Measurements from ENCODE around the gene PLEKHB1. TPM values are rescaled to one million over a fixed set of nuclear protein-coding genes. Genes with fewer than 3 reads are reported as not detected.
"Not testable (repeated sequence)": the region's sequence is repeated elsewhere in the genome, so short reads cannot be mapped to it uniquely, and the experiment has no call there.

PLEKHB1 gene
- total and polyA plus RNA-seq, 2 experiments from 2014 or later: not detected

DNA sequence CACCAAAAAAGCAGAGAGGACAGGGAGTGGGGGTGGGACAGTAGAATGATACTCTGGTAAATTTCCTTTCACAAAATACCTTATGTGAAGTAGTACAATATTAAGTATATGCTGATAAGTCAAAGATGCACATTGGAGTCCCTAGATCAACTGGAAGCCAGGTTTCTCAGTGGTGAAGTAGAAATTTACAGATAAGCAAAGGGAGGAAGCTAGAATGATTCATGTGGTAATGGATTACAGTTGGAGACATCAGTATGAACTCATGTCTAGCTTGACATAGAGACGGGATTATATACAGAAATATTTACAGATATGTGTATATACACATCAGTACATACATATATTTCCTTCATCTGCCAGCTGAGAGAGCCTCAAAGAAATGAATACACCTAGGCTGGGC is 21.5 kb downstream of the PLEKHB1 start:
- no peak for DNase-seq
- in situ Hi-C loops (cut with MboI): no loop called here
- no peak overlapping the region for H3K9ac ChIP-seq
- H3K79me2 ChIP-seq (ENCODE audit: insufficient read depth): no peaks in the 10 kb centered on the region
- no peaks in the 10 kb centered on the region for H3K36me3 ChIP-seq (ENCODE audit: low read depth)
- H3K4me3 ChIP-seq: no peak overlapping the region
- peaks cover 13% of the 10 kb centered on the region; the same call in 1 of the 2 replicates for H3F3A ChIP-seq (ENCODE audit: insufficient read depth)
- H3K9me2 ChIP-seq (ENCODE audit: insufficient read depth): no peaks in the 10 kb centered on the region
- H2AFZ ChIP-seq: no peak overlapping the region
- no peaks in the 10 kb centered on the region for H3K4me1 ChIP-seq (ENCODE audit: insufficient read depth)
- H3K27ac ChIP-seq: no peak overlapping the region
- no peaks in the 10 kb centered on the region for H3K9me3 ChIP-seq (ENCODE audit: low read depth)
- 56 to 66% methylated on average over 1 of the region's 1 CpG for WGBS, 2 experiments (ENCODE audit: low coverage in 1 of 2, low lambda C conversion rate in 2 of 2, missing lambda C conversion rate in 2 of 2)
- no peaks in the 10 kb centered on the region for H4K20me1 ChIP-seq (ENCODE audit: insufficient read depth)
- TF ChIP-seq EZH2phosphoT487 (IDR thresholded peaks at IDR 0.05; ENCODE audit: insufficient read depth, low read depth) (no peak), EZH2 (IDR thresholded peaks at IDR 0.05; ENCODE audit: insufficient read depth, poor library complexity, severe bottlenecking) (no peak)
- no peak overlapping the region for H3K4me2 ChIP-seq (ENCODE audit: unreplicated experiment)
- H3K27me3 ChIP-seq (replicated peaks; ENCODE audit: insufficient read depth): no peaks in the 10 kb centered on the region

DNA sequence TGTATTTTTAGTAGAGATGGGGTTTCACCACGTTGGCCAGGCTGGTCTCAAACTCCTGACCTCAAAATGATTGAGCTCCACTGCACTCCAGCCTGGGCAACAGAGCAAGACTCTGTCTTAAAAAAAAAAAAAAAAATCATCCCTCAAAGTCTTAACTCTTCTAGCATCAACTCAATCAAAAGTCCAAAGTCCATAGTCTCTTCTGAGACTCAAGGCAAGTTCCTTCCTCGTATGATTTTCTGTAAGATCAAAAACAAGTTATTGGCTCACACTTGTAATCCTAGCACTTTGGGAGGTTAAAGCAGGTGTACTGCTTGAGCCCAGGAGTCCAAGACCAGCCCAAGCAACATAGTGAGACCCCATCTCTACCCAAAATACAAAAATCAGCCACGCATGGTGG is 24.4 kb downstream of the PLEKHB1 start:
- H3K4me2 ChIP-seq (ENCODE audit: unreplicated experiment): no peak overlapping the region
- no peak overlapping the region for H2AFZ ChIP-seq
- H3K36me3 ChIP-seq (ENCODE audit: low read depth): no peaks in the 10 kb centered on the region
- no peaks in the 10 kb centered on the region for H3K27me3 ChIP-seq (replicated peaks; ENCODE audit: insufficient read depth)
- no peaks in the 10 kb centered on the region for H3K4me1 ChIP-seq (ENCODE audit: insufficient read depth)
- no peak overlapping the region for H3K27ac ChIP-seq
- no peak for DNase-seq
- H3K9me3 ChIP-seq (ENCODE audit: low read depth): no peaks in the 10 kb centered on the region
- WGBS, 2 experiments (ENCODE audit: low coverage in 1 of 2, low lambda C conversion rate in 2 of 2, missing lambda C conversion rate in 2 of 2): 83 to 84% methylated on average over 3 of the region's 3 CpGs
- no peaks in the 10 kb centered on the region for H3K9me2 ChIP-seq (ENCODE audit: insufficient read depth)
- TF ChIP-seq EZH2 (IDR thresholded peaks at IDR 0.05; ENCODE audit: insufficient read depth, poor library complexity, severe bottlenecking) (no peak), EZH2phosphoT487 (IDR thresholded peaks at IDR 0.05; ENCODE audit: insufficient read depth, low read depth) (no peak)
- in situ Hi-C loops (cut with MboI): no loop called here
- H3K79me2 ChIP-seq (ENCODE audit: insufficient read depth): no peaks in the 10 kb centered on the region
- H3K4me3 ChIP-seq: no peak overlapping the region
- H4K20me1 ChIP-seq (ENCODE audit: insufficient read depth): no peaks in the 10 kb centered on the region
- H3K9ac ChIP-seq: no peak overlapping the region
- H3F3A ChIP-seq (ENCODE audit: insufficient read depth): peaks cover 12% of the 10 kb centered on the region; the same call in 1 of the 2 replicates

DNA sequence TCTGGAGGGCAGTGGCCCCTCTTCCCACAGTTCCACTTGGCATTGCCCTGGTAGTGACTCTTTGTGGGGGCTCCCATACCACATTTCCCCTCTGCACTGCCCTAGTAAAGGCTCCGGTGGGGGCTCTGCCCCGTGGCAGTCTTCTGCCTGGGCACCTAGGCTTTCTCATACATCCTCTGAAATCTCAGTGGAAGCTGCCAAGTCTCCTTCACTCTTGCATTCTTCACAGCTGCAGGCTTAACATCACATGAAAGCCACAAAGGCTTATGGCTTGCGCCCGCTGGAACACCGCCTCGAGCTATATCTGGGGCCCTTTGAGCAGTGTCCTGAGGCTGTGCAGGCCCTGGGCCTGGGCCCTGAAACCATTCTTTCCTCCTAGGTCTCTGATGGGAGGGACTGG is 25.3 kb downstream of the PLEKHB1 start:
- H3K9me2 ChIP-seq (ENCODE audit: insufficient read depth): no peaks in the 10 kb centered on the region
- H4K20me1 ChIP-seq (ENCODE audit: insufficient read depth): no peaks in the 10 kb centered on the region
- 85 to 86% methylated on average over 6 of the region's 6 CpGs for WGBS, 2 experiments (ENCODE audit: low coverage in 1 of 2, low lambda C conversion rate in 2 of 2, missing lambda C conversion rate in 2 of 2)
- H3K27ac ChIP-seq: no peak overlapping the region
- TF ChIP-seq EZH2phosphoT487 (IDR thresholded peaks at IDR 0.05; ENCODE audit: insufficient read depth, low read depth): no peak
- no peak for TF ChIP-seq EZH2 (IDR thresholded peaks at IDR 0.05; ENCODE audit: insufficient read depth, poor library complexity, severe bottlenecking)
- H3K79me2 ChIP-seq (ENCODE audit: insufficient read depth): no peaks in the 10 kb centered on the region
- H3K9me3 ChIP-seq (ENCODE audit: low read depth): no peaks in the 10 kb centered on the region
- no peak overlapping the region for H2AFZ ChIP-seq
- H3K4me3 ChIP-seq: no peak overlapping the region
- H3K4me2 ChIP-seq (ENCODE audit: unreplicated experiment): no peak overlapping the region
- H3K27me3 ChIP-seq (replicated peaks; ENCODE audit: insufficient read depth): no peaks in the 10 kb centered on the region
- peaks cover 5% of the 10 kb centered on the region; the same call in 1 of the 2 replicates for H3K36me3 ChIP-seq (ENCODE audit: low read depth)
- H3F3A ChIP-seq (ENCODE audit: insufficient read depth): peaks cover 12% of the 10 kb centered on the region; the same call in 1 of the 2 replicates
- no peak overlapping the region for H3K9ac ChIP-seq
- in situ Hi-C loops (cut with MboI): no loop called here
- DNase-seq: no peak
- no peaks in the 10 kb centered on the region for H3K4me1 ChIP-seq (ENCODE audit: insufficient read depth)

DNA sequence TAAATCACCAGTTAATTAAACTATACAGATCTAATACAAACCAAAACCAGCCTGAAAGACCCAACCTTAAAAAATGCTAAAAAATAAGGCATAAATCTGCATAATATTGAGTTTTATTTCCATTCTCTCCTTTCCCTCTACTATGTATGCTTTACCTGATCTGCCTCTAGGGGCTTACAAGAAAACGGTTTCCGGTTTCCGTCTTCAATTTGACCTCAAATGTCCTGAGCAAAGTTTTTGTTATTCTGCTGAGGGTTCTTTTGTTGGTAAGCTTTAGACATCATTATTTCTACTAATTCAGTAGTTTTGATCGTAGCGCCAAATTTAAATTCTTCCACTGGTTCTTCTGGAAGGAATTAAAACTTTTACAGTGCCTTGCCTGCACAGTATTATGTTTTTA is 30.2 kb downstream of the PLEKHB1 start:
- DNase-seq; H3K4me1 ChIP-seq (ENCODE audit: insufficient read depth); H3K9me2 ChIP-seq (ENCODE audit: insufficient read depth); H3K9ac ChIP-seq; H3K79me2 ChIP-seq (ENCODE audit: insufficient read depth); H3K27me3 ChIP-seq (replicated peaks; ENCODE audit: insufficient read depth); H3K9me3 ChIP-seq (ENCODE audit: low read depth); in situ Hi-C loops (cut with MboI); H3K4me3 ChIP-seq; H3K4me2 ChIP-seq (ENCODE audit: unreplicated experiment); H4K20me1 ChIP-seq (ENCODE audit: insufficient read depth); H3K27ac ChIP-seq; H2AFZ ChIP-seq; H3F3A ChIP-seq (ENCODE audit: insufficient read depth): not testable (repeated sequence)
- WGBS, 2 experiments (ENCODE audit: low coverage in 1 of 2, low lambda C conversion rate in 2 of 2, missing lambda C conversion rate in 2 of 2): 98 to 99% methylated on average over 5 of the region's 5 CpGs
- H3K36me3 ChIP-seq (ENCODE audit: low read depth): peaks cover 37% of the 10 kb centered on the region; the same call in 1 of the 2 replicates

GRCh38 chr11:73680687-73681086 is 34.3 kb downstream of the PLEKHB1 start:
- H3K27me3 ChIP-seq (replicated peaks; ENCODE audit: insufficient read depth): no peaks in the 10 kb centered on the region
- no peaks in the 10 kb centered on the region for H3K9me3 ChIP-seq (ENCODE audit: low read depth)
- H2AFZ ChIP-seq: no peak overlapping the region
- H3K27ac ChIP-seq: no peak overlapping the region
- peaks cover 25% of the 10 kb centered on the region; the same call in 1 of the 2 replicates for H3K79me2 ChIP-seq (ENCODE audit: insufficient read depth)
- H4K20me1 ChIP-seq (ENCODE audit: insufficient read depth): no peaks in the 10 kb centered on the region
- no peak overlapping the region for H3K4me3 ChIP-seq
- H3K4me2 ChIP-seq (ENCODE audit: unreplicated experiment): no peak overlapping the region
- H3K36me3 ChIP-seq (ENCODE audit: low read depth): peaks cover 42% of the 10 kb centered on the region; the same call in 1 of the 2 replicates
- WGBS, 2 experiments (ENCODE audit: low coverage in 1 of 2, low lambda C conversion rate in 2 of 2, missing lambda C conversion rate in 2 of 2): 54 to 59% methylated on average over 2 of the region's 2 CpGs
- H3K9me2 ChIP-seq (ENCODE audit: insufficient read depth): no peaks in the 10 kb centered on the region
- TF ChIP-seq EZH2 (IDR thresholded peaks at IDR 0.05; ENCODE audit: insufficient read depth, poor library complexity, severe bottlenecking): no peak
- no peak for TF ChIP-seq EZH2phosphoT487 (IDR thresholded peaks at IDR 0.05; ENCODE audit: insufficient read depth, low read depth)
- H3F3A ChIP-seq (ENCODE audit: insufficient read depth): 0 out of 2 replicates have a peak, but pooled peaks cover 3% of the 10 kb centered on the region
- no peak for DNase-seq
- in situ Hi-C loops (cut with MboI): no loop called here
- no peak overlapping the region for H3K9ac ChIP-seq
- no peaks in the 10 kb centered on the region for H3K4me1 ChIP-seq (ENCODE audit: insufficient read depth)

Data from GM23248 (cell line).